GM19372 (cell line): ENCODE results near the gene FGFR3.

Experiments
- ATAC-seq: cut with Tn5 transposase; IDR thresholded peaks from one replicate; pipeline ENCODE4 v1.9.1; 2021; ENCODE audit warnings: mild to moderate bottlenecking, low read depth, moderate library complexity; ENCODE audit not compliant: unreplicated experiment

The FGFR3 gene

GRCh38 chr4:1856943-1857699 is 64.0 kb downstream of the FGFR3 start:
- no peak for ATAC-seq

DNA sequence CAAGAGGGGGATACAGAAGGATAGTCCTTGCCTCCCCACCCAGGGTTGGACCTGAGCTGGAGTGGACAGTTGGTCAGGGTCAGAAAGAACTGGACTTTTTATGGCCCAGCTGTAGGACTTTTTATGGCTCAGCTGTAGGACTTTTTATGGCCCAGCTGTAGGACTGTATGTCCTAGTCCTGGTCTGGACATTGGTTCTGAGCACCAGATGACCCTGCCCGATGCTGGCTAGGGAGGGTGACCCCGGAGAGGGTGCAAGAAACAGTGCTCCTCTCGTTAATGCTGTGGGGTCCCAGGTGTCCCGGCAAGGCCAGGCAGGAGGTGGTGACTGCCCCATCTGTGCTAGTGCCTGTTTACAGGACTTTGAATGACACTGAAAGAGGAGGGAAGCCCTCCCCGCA is 64.8 kb downstream of the FGFR3 start:
- no peak for ATAC-seq
